Effector CD8-positive, alpha-beta T cell (primary cell): ENCODE measurements around the gene CHIC2.
"Not testable (repeated sequence)": the region's sequence is repeated elsewhere in the genome, so short reads cannot be mapped to it uniquely, and the experiment has no call there.

Experiments used
- DNase-seq: peaks from one replicate; lab custom pipeline; 2025; lab: John Stamatoyannopoulos, UW
- total RNA-seq, 4 experiments: gene quantifications; one replicate each; lab custom pipeline; 2026; lab: John Stamatoyannopoulos, UW

CHIC2 gene
- 33.9 to 46.4 (median 42.1) reads per million in 4 experiments for total RNA-seq

- peak; percentile 90 for DNase-seq
These were observed at the start of gene CHIC2 for GRCh38 chr4:54064317-54065111. Gene CHIC2 (minus strand): TSS chr4:54064605. CDS start chr4:54064300, 305 bp downstream.

GRCh38 chr4:54113206-54113605 lies 48.8 kb upstream of the CHIC2 start:
- DNase-seq = not testable (repeated sequence)

- no peak for DNase-seq
These were observed 45.6 kb upstream of the CHIC2 start for GRCh38 chr4:54110019-54110416.

GRCh38 chr4:54109241-54110018 lies 45.0 kb upstream of the CHIC2 start:
- no peak for DNase-seq

DNA sequence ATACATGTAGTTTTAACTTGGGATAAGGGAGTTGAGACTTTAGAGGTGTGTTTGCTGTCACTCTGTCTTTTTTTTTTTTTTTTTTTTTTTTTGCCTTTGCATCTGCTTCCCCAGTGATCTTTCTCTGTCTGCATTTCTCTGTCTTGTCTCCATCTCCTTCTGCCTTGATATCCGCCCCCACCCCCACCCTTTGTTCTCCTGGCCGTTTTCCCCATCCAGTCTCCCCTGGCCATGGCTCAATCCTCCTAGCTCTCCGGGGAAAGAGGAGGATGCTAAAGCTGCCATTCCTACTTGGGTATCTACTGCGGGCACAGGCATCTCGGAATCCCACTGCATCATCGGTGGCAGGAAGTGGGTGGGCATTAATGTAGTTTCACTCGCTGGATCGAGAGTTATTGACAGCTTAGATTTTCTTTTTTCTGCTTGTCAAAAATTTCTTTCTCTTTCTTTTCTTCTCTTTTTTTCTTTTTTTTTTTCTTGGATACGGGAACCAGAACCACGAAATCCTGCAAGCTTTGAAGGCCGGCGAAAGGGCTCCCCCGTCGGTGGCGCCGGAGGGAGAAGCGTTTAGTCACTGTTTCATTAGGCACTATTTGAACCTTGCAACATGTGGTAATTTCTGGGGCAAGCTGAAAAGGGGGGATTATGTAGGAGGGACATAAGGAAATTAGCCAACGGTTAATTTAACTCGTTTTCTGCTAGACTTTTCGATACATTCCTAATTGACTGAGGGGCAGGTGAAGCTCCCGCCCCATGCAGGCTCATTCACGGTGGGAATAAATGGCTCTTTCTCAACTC lies 43.7 kb upstream of the CHIC2 start:
- DNase-seq = no peak

DNA sequence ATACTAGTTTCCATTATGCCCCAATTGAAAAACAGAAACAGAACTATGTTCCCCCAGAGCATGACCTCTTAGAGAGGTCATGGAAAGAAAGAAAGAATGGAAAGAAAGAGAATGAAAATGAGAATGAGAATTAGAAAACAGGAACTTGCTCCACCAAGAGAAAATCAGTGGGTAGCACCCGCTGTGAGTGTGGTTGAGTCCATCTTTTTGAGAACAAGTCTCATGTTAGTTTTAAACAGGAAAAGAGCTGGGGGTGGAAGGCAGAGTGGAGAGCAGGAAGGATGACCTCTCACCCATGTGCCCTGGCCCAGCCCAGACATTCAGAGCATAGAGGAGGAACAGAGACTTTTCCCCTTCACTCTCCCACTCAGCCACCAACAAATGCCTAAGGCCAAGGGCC lies 40.5 kb upstream of the CHIC2 start:
- no peak for DNase-seq

DNA sequence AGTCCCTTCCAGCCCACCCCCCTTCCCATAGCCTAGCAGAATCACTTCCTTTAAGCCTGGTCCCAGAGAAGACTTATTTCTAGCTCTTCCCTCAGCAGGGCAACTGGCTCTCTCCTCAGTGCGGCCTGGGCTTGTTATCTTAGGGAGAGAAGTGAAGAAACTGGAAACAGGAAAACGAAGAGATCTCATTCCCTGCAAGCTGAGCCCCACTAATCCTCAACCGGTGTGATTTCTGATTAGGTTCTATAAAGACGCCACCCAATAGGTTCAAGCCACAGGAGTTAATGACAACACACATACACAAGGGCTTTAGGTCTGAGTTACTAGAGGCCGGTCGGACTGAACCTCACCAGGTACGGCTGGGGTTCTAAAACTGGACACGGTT lies 38.8 kb upstream of the CHIC2 start:
- no peak for DNase-seq

DNA sequence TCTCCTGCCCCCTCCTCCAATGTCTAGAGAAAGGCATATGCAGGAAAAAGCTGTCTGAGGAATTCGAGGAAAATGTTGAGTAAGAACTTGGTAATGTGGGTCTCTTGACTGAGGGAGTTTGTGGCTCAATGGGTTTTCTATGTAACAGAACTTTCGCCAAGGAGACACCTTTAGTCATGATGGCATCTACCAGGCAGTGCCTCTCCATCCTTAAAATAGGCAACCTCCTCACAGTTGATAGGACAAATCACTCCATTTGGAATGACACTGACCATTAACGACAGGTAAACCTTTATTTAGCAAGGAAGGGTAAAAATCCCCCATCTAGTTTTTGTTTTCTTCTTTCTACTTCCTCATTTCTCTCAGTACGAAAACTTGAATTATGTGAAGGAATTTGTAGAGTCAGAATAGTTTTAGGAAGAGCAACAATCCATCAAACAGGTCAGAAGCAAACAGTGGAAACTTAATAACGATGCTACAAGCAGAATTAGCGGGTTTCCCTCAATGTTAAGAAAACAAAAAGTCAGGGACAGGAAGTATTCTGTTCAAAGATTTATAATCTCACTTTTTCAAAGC lies 38.2 kb upstream of the CHIC2 start:
- DNase-seq = no peak

DNA sequence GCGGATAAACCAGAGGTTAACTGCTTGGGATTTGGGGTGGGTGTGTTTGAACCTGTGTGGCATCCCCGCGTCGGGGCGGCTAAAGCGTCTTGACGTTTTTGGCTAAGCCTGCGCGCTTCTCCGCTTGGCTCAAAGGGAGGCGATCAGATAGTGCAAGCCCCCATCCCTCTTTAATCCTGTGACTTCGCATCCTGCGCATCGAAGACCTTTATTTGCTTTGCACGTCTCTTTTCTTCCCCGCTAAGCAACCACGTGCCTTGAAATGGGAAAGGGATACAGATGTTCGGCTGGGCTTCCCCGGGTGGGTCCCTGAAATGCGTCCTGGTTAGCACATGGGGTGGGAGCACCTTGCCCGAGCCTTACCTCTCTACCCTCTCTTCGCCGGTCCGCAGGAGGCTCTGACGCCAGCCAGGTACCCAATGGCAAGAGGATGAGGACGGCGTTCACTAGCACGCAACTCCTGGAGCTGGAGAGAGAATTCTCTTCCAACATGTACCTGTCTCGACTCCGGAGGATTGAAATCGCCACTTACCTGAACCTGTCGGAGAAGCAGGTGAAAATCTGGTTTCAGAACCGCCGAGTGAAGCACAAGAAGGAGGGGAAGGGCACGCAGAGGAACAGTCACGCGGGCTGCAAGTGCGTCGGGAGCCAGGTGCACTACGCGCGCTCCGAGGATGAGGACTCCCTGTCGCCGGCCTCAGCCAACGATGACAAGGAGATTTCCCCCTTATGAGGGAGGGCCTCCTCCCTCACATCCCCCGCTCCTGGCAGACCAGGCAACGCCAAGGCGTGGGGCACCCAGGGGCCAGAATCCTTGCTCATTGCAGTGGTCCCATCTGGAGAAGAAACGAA lies 37.0 kb upstream of the CHIC2 start:
- no peak for DNase-seq

DNA sequence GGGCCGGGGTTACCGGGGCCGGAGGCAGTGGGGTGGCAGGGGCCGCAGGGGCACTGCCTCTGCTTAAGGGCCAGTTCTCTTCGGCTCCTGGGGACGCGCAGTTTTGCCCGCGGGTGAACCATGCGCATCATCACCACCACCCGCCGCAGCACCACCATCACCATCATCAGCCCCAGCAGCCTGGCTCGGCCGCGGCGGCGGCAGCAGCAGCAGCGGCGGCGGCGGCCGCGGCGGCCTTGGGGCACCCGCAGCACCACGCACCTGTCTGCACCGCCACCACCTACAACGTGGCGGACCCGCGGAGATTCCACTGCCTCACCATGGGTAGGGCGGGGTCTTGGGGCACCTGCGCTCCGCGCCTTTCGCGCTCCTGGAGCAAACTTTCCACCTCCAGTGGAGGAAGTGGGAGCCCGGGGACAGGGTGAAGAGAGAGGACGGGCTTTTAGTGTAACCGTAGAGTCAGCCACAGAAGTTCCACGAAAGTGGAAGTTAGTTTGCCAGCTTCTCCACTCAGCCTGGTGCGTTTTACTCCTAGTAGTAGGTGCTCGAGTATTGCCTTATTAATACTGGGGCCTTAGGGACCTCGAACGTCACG lies 36.3 kb upstream of the CHIC2 start:
- no peak for DNase-seq

GRCh38 chr4:54099748-54100574 lies 35.6 kb upstream of the CHIC2 start, which contains the start of gene GSX2:
Gene GSX2 (plus strand): TSS chr4:54100163. CDS start chr4:54100345, 182 bp downstream.
- DNase-seq = no peak

- DNase-seq = no peak
These were observed 34.9 kb upstream of the CHIC2 start for GRCh38 chr4:54099287-54099747.

- DNase-seq = no peak
These were observed 34.0 kb upstream of the CHIC2 start for GRCh38 chr4:54098375-54098774.

- DNase-seq = no peak
These were observed 32.7 kb upstream of the CHIC2 start for GRCh38 chr4:54097152-54097551.

GRCh38 chr4:54096295-54096962 lies 32.0 kb upstream of the CHIC2 start:
- DNase-seq = no peak

DNA sequence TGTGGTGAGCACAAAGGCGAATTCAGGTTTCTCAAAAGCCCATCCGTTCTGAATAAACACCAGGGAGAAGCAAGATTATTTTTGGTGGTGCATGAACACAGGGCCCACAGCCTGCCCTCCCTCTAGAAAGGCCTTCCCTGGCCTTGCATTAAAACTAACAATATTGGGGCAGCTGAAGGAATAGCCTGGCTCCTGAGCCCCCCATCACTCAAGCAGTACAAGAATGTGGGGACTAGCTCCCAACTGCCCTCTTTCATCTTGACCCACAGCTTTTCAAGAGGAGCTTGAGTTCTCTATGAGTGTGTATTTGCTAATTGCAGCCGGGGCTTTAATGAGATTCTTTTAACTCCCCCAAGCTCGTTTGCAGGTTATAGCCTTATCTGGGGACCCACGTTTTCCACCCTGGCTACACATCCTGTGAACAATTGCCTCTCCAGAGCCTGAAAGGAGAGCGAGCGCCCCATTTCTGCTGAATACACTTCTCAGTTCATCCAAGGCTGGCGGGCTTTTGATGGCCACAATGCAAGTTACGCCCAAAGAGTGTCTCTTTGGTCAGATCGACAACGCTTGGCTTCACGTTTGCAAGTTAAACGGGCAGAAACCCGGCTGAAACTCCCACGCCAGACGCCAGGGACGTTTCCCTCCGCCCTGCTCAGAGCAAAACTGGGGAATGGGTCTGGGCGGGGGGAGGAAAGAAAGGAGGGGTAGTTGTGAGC lies 30.9 kb upstream of the CHIC2 start:
- no peak for DNase-seq

DNA sequence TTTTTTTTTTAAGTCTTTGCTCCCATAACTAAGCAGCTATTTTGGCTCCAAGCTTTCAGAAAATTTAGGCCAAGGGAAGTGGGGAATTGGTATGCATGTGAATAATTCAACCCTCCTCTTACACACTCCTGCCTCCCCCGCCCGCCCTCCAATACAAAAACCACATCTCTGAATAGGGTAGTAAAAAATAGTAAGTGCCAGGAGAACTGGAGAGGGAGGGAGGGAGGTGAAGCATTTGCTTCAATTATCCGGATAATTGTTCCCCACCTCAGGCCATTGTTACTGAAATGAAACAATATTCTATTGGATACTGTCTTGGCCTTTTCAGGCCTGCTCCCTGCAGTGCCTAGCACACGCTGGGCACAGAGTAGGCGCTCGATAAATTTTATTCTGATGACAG lies 30.0 kb upstream of the CHIC2 start:
- no peak for DNase-seq
